Left hindlimb (tissue), 1 donor: ENCODE data around the gene GRIA3.

Source experiments
- DNase-seq: peaks from one replicate; pipeline ENCODE4 v3.0.0-alpha.2; 2018

The GRIA3 gene

DNA sequence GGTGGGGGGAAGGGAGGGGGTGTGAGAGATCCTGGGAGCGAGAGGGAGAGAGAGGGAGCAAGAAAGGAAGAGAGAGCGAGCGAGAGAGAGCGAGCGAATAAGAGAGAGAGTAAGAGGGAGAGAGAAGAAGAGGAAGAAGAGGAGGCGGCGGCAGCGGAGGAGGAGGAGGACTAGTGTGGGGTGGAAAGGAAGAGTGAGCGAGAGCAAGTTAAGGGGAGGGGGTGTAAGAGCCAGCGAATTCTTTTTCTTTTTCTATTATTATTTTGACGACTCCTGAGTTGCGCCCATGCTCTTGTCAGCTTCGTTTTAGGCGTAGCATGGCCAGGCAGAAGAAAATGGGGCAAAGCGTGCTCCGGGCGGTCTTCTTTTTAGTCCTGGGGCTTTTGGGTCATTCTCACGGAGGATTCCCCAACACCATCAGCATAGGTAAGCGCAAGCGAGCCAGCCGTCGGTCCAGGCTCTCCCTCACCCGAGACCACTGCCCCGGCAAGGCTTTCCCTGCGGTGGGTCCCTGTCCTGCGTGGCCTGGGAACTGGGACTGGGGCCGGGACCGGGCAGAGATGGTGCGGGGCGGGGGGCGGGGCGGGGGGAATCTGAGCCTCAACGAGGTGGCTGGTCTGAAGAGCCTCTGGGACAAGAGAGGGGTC lies at the start of gene GRIA3:
GRIA3 (plus strand) TSS at position 60 of the 647 bp plus-strand sequence; CDS start at position 318, 258 bp downstream.
- peak; percentile 31 for DNase-seq

DNA sequence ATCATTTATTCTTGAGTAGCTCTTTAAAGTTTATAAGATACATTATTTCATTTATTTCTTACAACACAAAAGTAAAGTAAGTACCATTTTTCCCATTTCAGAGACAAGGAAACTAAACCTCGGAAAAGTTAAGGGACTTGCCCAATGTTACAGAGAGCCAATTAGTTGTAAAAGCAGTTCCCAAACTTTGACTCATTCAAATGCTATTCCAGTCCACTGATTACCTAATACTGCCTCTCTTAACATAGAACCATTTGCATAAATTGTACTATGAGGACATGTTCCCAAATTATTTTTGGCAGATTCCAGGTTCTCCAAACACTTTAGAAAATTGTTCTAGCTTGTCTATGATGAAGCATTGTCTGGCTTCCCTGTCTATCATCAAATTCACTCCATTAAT lies 45.6 kb upstream of the GRIA3 start:
- no peak for DNase-seq

DNA sequence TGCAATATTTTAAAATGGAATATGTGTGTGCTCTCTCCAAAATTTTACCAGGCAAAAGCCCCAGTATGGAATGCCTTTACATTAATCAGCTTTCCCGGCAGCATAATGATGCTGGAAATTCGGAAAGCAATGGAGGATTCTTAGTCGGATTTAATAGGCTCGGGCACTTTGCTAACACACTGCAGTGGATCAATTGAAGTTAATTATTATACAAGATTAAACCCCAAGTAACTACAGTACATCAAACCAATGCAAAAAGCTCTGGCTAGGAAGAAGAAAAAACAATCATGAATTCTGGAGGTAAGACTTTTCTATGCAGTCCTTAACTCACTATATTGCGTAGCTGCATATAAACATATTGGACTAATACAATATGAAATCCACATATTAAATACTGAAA lies 43.6 kb upstream of the GRIA3 start:
- no peak for DNase-seq

DNA sequence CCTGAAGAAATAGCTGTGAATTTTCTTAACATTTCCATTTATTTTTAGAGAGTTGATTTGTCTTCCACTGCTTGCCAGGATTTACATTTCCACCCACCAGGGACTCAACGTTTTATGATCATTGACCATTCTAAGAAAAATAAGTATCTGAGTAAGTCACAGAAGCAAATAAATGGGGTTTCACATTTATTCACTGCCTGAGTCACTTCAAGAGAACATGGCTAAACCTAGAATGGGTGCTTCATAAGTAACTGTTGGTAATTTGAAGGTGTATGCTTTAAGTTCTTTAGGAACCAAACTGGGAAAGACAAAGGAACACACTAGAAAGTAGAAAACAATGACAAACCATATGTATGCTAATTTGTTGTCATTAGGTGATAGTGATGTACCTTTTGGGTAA lies 43.2 kb upstream of the GRIA3 start:
- no peak for DNase-seq

DNA sequence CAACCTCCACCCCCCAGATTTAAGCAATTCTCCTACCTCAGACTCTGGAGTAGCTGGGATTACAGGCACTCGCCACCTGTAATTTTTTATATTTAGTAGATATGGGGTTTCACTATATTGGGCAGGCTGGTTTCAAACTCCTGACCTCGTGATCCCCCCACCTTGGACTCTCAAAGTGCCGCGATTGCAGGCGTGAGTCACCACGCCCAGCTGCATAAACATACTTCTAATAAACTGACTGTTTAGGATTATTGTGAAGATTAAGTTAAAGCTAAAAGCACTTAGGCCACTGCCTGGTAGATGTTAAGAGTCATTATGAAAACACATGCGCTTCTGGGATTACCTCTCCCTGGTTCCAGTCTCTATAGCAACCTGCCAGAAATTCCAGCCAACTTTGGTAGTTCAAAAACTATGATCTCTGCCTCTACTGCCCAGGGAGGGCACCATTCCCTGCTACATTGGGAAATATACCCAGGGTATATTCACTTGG lies 30.2 kb upstream of the GRIA3 start:
- DNase-seq, result no peak

DNA sequence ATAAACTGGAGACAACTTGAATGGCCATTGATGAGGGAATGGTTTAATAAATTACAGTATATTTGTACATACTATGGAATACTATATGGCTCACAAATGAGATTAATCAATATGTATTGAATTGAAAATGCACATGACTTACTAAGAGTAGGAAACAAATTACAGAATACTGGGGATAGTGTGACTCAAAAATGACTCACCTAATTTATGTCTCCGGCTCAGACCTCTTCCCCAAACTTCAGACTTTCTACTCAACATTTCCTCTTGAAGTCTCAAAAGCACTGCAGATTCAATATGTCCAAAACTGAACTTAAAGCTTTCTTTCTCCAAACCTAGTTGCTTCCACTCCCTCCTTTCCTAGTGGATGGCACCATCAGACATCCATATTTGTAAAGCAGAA lies 28.8 kb upstream of the GRIA3 start:
- DNase-seq, result no peak

DNA sequence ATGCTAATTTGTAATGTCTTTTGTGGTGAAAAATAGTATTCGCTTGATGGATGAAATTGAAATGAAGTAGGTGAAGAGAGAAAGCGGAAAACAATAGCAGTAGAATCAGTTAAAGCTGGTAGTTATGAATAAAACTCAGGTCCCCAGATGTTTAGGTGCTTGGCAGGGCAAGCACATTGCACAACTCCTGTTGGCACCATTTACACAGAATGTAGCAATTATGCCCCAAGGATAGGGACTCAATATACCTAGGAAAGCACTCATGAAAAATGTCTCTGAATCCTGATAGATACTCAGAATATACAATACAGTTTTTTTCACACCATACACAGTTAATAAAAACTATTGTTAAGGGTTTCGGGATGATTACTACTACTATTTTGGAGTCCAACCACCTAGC lies 26.5 kb upstream of the GRIA3 start:
- no peak for DNase-seq

DNA sequence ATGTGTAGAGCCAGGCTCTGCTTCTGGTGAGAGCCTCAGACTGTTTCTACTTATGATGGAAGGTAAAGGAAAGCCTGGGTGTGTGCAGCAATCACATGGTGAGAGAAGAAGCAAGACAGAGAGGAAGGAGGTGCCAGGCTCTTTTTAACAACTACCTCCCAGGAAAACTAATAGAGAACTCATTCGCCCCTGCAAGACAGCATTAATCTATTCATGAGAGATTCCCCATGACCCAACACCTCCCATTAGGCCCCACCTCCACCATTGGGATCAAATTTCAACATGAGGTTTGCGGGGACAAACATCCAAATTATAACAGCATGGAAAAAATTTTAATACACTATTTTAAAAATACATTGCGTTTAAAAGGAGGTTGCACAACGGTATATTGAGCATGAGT lies 24.7 kb upstream of the GRIA3 start:
- no peak for DNase-seq

DNA sequence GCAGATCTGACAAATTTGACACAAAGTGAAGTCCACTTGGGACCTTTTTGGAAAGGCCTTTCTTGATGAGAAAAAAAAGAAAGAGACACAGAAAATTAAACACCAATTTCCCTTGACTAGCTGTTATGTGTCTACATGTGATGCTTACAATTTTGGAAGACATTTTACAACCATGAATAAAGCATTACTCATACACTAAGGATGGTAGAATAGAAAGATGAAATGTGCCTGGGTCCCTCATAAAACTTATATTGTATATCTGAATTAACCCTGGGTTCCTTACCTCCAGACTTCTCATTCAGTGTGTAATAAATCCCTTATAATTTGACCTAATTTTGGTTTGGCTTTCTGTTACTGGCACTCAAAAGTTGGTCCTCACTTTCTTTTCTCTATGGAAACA lies 16.5 kb upstream of the GRIA3 start:
- DNase-seq, result no peak

DNA sequence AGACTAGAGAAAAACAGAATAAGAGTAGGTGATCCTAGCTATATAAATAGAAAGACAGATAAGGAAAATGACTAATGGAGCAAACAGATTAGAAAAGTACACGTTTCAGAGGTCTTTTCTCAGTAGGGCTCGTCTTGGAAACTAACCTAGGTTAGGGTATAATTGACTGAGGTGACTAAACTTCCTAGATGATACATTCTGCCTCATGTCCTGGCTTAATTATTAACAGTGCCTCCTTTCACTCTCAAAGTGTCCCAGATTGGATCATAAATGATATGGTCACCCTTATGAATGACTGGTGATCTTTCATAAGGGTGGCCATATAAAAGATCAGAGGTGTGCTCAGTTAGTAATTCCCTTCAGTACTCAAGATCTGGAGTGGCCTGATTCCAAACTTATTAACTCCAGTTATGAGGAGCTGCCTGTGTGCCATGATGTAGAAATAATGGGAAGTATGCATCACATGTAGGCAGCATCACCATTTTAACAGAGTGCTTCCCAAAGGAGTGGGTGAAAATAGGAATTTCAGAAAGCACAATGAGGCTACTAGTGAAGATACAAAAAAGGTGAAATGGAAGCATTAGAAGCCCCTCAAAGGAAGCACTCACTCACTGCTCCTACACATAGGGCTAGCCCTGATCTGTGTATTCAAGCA lies 14.7 kb upstream of the GRIA3 start:
- DNase-seq, result no peak

DNA sequence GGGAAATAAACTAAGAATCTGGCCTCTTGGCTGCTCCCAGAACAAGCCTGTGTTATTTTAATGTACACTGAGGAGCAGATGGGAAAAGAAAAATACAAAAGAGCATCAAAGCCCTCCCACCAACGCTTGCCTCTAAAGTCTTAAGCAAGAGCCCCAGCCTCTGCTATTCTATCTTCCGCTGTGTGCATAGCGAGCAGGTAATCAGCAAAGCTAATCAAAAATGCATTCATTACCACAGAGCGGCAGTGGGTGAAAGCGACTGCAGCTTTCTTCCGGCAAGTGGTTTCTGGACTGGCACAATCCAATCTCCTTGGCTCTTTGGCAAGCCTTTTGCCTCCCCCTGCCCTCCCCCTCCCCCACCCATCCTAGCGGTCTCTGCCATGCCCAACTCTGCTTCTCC lies 13.5 kb upstream of the GRIA3 start:
- no peak for DNase-seq

DNA sequence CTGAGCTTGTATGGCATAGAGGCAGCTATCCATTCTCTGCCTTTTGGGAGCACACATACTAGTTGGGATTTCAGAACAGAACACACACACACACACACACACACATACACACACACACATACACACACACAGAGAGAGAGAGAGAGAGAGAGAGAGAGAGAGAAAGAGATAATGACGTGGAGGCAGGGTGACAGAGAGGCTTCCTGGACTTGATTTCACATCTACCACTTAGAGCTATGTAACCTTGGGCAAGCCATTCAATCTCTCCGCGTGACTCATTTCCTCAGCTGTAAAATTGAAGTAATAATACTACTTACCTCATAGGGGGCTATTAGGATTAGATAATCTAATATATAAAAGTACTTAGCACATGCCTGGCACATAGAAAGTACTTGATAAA lies 12.3 kb upstream of the GRIA3 start:
- no peak for DNase-seq

DNA sequence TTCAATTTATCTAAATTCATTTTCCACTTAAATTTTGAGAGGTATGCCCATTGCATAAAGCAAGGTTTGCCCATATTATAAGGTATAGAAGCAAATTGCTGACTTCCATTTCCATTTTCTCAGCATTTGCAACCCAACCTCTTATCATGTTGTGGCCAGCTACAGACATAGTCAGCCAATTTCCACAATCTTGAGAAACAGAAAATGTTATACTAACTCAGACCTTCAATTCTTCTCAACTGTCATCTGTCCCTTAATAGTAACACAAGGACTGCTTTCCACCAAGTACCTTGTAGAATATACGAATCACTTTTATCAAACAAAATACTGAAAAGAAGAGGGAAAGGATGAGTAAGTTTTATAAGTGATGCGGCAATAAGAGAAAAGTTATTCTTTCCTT lies 11.2 kb upstream of the GRIA3 start:
- DNase-seq, result no peak

DNA sequence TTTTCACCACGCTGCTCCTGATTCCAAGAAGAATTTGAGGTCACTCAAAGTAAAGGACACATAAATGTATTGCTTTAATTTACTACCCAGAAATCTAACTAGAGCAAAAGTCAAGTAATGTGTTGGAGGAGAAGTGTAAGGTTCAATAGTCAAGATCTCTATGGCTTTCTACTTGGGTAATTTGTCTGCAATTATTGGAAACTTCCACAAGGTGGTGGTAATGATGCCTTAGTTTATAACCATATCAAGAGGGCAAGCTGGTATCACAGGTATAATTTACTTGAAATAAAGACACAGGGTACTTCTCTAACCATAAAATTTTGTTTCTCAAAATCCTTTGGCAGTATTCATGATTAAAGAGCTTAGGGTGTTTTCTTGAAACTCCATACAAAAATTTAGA lies 10.2 kb upstream of the GRIA3 start:
- DNase-seq, result no peak

DNA sequence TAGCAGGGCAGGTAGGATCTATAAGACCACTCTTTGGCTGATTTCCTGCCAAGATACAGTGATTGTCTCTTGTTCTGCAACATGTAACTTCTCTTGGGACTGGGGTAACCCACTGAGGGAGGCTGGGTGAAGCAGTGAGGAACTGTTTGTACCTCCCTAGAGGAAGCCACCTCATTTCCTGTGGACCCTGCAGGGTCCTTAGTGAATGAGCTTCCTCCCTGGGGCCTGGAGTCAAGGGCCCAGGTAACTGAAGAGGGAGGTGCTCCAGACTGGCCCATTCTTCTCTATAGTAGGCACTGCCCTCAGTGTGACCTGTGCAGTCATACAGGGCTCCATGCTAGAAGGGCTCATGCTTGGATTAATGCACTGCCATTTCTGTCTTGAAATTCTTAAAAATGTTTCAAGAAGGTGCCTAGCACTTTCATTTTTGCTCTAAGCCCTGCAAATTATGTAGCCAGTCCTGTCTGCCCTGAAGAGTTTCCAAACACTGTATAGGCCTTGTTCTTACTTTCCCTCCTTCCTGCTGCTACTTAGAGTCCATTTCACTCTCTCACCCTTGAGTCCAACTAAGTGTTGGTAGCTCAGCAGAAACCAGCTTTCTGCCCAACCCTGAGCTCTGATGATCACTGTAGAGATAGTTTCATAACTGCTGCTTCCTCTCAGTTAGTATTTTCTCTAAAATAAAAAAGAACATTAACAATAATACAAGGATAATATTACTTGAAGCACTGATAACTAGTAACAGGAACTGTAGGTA lies 8.5 kb upstream of the GRIA3 start:
- DNase-seq, result no peak

DNA sequence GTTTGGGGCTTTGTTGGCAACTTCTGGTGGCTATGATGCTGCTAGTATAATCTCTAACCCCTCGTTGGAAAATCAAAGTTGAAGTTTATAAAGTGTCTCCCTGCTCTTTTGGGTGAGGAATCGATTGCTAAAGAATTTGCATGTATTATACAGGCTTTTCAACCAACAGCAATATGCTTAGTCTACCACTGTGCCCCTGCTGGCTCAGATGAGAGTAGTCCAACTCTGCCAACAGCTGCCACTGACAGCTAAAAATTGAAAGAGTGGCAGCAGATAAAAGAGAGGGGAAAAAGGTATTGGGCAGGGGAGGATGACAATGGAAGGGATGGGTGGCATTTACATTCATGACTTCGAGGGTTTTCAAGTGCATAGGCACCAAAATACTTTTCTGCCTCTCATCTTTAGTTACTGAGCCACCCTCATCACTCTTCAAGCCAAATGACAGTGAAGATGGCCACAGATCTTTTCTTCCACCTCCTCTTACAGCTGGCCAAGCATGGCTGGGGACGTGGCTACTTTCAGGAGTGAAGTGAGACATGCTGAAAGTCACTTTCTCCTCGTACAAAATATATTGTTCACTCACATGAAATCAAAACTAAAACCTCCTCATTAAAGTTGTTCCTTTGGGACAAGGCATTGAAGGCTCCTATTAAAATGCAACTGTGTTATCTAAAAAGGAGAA lies 2.7 kb upstream of the GRIA3 start:
- no peak for DNase-seq

DNA sequence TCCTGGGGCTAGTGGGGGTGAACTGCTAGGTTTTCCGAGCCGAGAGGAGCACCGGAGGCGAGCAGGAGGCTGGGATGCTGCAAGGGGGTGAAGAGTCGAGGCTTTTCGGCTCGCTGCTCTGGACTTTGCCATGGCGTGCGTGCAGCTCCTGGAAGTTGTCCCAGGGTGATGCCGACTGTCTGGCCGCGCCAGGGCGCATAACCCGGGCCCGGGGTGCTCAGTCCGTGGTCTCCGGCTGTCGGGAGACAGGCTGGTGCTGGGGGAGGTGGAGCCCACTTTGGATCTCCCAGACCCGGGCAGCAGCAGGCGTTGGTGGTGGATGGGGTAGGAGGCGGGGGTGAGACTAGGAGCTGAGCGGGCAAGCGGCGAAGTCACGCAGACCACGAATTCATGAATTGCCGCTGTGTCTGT lies 793 bp downstream of the GRIA3 start:
- DNase-seq, result peak; percentile 33

DNA sequence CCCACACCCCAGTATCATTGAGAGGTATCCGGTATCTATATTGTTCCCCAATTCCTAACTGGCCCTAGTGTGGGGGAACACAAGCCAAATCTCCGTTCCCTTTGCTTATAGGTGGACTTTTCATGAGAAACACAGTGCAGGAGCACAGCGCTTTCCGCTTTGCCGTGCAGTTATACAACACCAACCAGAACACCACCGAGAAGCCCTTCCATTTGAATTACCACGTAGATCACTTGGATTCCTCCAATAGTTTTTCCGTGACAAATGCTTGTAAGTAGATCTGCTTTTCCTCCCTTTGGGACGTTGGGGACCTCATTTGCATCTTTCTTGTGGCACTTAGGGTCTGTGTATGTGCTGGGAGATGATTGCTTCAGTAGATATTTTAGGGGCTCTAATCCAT lies 1.6 kb downstream of the GRIA3 start:
- DNase-seq, result no peak

DNA sequence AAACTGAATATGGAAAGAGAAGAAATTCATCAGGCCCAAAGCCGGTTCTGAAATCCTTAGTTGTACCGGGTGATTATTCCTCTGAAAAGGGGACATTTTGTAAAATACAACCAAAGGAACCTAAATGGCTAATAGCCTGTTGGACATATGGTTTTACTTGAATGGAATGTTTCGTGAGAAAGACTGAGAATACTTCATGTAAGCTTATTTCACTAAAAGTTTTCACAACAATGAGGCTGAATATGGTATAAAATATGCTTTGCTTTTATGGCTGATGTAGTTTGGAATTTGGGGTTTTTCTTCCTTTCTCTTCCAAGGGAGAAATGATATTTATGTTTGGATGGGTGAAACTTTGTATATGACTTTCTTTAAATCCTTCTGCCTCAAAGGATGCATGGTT lies 2.7 kb downstream of the GRIA3 start:
- DNase-seq, result no peak

DNA sequence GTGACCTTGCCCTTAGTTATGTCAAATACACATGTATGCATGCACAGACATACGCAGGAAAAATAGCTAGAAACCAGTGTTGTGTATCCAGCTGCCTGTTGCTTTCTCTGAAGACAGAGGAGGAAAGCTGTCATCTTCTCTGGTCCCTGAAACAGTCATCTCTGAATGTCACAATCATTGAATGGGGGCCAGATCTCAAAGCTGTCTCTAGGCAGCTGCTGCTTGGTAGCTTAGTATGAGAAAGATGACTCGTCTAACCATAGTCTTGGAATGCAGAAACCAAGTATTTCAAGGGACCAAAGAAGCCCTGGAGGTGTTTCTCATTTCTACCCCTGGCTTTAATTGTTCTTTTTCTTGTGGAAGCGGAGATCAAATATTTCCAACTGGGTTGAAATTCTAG lies 4.0 kb downstream of the GRIA3 start:
- DNase-seq, result no peak

DNA sequence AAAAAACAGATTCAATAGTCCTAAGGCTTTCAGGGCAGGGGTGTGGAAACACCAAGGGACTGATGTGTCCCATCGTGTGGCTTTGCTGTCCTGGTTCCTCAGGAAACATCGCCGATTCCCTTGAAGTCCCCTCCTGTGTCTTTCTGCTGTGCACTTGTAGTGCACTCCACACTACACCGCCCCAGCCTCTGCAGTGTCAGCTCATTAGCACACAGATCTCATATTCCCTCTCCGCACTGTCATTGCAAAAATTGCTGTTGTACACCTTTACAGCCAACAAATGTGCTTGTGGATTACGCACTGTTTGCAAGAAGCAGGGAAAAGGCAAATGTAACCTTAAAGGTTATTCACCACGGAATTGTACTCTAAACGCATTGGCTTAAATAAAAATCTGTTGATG lies 5.3 kb downstream of the GRIA3 start:
- DNase-seq, result no peak

DNA sequence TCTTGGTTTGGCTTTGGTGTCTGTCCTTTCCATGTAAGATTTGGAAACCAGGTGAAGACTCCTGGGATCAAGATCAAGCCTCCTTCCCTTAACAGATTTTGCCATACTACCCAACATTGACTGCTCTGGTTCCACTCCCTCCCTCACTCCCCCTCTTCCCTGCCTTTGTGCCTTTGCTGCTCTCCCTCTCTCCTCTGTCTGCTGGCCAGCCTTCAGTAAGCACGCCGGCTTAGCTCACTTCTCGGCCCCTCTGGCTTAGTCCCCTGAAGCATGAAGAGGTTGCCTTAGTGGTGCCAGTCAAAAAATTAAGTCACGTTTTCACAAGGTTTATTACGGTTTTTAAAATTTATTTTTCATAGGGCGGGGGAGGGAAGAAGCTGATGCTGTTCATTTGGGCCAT lies 6.0 kb downstream of the GRIA3 start:
- no peak for DNase-seq

DNA sequence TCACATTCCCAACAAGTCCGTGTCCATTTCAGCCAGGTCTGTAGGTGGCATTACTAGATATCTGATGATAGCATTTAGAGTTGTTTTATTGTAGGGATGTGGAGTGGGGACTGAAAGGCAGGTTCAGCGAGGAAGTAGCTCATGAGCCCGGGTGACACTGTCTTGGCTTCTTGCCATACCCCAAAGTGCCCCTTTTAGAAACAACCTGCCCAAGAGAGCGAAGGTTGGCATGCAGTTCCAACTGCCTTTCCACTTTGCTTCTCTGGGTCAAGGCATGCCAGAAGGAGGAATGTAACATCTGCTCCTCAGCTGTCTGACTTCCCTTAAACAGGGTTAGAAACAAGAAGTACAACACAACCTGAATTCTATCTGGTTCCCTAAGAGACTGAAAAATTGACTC lies 9.0 kb downstream of the GRIA3 start:
- no peak for DNase-seq

DNA sequence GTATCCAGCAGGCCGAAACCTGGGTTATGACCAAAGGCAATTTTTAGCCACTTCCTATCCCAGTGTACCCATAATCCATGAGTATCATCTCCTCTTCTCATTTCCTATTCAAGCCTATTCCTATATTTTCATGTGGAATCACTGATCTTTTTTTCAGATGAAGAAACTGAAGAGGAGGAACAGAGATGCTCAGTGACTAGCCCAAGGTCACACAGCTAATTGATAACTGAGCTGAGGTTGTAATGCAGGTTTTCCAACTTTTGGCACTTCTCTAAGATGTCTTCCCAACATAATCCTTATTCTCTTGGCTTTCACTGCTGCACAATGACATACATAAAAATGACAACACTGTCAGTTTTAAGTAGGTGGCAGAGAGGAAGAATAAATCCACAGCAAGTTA lies 15.3 kb downstream of the GRIA3 start:
- DNase-seq, result no peak
